GM19035 (cell line): ENCODE data around the gene CNNM2.
"Not testable (repeated sequence)": the region's sequence is repeated elsewhere in the genome, so short reads cannot be mapped to it uniquely, and the experiment has no call there.

ENCODE experiments used
- ATAC-seq: cut with Tn5 transposase; IDR thresholded peaks from one replicate; pipeline ENCODE4 v1.9.1; 2021; ENCODE audit not compliant: unreplicated experiment

The CNNM2 gene

DNA sequence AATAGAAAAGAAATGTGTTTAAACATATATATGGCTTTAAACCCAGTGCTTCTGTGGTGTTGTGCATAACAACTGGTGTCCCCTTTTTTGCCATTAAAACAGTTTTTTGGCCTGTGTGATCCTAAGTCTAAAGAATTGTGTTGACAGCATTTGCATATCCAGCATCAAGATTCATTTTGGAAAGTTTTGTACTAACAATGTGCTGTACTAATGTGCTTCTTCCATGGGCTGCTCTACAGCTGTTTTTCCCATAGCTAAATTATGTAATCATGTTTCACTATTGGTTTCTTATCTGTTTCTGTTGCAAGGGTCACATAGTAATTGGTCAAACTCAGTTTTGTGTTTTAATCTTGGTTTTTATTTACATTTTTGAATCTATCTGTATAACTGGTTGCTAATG, 5.5 kb downstream of the CNNM2 start:
- no peak for ATAC-seq

DNA sequence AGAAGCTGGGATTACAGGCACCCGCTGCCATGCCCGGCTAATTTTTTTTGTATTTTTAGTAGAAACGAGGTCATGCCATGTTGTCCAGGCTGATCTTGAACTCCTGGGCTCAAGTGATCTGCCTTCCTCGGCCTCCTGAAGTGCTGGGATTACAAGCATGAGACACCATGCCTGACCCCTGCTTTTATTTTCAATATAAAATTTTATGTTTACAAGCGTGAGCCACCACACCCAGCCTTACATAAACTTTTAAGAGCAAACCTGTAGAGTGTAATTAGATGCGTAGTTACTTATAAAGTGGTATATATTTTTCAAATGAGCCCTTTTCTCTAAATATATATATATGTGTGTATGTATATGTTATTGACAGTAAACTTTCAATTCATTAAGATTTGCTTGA, 8.7 kb downstream of the CNNM2 start:
- no peak for ATAC-seq

- no peak for ATAC-seq
Observed at GRCh38 chr10:102927311-102928010, 9.4 kb downstream of the CNNM2 start.

GRCh38 chr10:102928442-102928841, 10.3 kb downstream of the CNNM2 start:
- ATAC-seq = not testable (repeated sequence)

DNA sequence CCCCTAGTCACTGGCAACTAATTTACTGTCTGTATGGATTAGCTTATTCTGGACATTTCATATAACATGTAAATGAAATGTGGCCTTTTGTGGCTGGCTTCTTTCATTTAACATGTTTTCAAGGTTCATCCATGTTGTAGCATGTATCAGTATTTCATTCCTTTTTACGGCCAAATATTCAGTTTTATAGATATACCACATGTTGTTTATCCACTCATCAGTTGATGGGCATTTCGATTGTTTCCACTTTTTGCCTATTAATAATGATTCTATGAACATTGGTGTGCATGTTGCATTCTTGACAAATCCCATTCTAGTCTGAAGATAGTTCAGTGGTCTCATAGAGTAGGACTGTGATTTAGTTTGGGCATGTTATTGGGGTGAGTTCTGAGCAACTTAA, 12.6 kb downstream of the CNNM2 start:
- no peak for ATAC-seq

GRCh38 chr10:102931643-102932042, 13.5 kb downstream of the CNNM2 start:
- no peak for ATAC-seq

DNA sequence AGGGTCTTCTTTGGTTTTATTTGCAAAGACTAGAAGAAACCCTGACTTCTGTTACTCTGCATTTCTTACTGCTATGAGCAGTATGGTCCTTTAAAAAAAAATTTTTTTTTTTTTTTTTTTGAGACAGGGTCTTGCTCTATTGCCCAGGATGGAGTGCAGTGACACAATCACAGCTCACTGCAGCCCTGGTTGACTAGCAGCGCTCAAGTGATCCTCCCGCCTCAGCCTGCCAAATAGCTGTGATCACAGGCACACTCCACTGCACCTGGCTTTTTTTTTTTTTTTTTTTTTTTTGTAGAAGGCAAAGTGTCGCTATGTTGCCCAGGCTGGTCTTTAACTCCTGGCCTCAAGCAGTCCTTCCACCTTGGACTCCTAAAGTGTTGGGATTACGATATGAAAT, 17.4 kb downstream of the CNNM2 start:
- no peak for ATAC-seq

GRCh38 chr10:102935939-102936605, 18.0 kb downstream of the CNNM2 start:
- no peak for ATAC-seq

- ATAC-seq = no peak
Observed at GRCh38 chr10:102941401-102941800, 23.3 kb downstream of the CNNM2 start.

- ATAC-seq = no peak
Observed at GRCh38 chr10:102945449-102945848, 27.4 kb downstream of the CNNM2 start.

GRCh38 chr10:102945962-102946361, 27.9 kb downstream of the CNNM2 start:
- ATAC-seq = no peak

- no peak for ATAC-seq
Observed at GRCh38 chr10:102946992-102947391, 28.9 kb downstream of the CNNM2 start.

DNA sequence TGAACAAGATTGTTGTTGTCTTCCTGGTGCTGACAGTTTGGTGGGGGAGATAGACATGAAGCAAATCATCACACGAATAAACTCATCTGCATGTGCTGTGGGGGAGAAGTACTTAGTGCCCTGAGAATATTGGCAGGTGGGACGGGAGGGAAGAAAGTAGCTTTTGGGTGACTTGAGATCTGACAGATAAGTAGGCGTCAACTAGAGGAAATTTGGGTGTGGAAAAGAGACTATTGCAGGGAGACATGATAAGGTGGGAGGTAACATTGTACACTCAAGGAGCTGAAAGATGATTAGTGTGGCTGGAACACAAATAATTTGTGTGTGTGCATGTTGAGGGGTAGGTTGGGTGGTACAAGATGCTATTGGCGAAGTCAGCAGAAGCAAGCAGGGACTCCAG, 30.1 kb downstream of the CNNM2 start:
- ATAC-seq = no peak

GRCh38 chr10:102948786-102949185, 30.7 kb downstream of the CNNM2 start:
- no peak for ATAC-seq

GRCh38 chr10:102949916-102950315, 31.8 kb downstream of the CNNM2 start:
- no peak for ATAC-seq

GRCh38 chr10:102951316-102951715, 33.2 kb downstream of the CNNM2 start:
- no peak for ATAC-seq

DNA sequence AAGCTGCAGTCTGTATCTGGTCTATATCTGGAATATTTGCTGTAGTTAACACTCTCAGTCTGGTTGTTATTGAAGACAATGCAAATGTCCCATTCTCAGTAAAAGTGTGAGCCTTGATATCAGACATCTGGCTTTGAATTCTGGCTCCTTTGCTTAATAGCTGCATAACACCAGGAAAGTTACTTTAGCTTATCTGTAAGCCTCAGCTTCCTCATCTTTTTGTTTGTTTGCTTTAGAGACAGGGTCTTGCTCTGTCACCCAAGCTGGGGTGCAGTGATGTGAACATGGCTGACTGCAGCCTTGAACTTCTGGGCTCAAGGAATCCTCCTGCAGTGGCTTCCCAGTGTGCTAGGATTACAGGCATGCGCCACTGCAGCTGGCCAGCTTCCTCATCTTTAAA, 41.3 kb downstream of the CNNM2 start:
- ATAC-seq = no peak

- no peak for ATAC-seq
Observed at GRCh38 chr10:102960157-102960556, 42.1 kb downstream of the CNNM2 start.

DNA sequence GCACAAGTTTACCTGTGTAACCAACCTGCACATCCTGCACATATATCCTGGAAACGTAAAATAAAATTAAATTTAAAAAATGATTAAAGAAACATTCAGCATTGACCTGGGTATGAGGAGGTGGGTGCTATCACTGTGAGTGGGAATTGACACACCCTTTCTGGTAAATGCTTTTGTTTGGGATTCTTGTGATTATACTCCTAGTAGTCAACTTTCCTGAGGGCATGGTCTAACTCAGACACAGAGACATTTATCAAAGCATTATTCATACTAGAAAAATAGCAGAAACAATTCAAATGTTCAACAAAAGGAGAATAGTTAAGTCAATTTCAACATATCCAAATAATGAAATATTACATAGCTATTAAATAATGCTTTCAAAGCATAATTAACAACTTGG, 44.2 kb downstream of the CNNM2 start:
- ATAC-seq = no peak

DNA sequence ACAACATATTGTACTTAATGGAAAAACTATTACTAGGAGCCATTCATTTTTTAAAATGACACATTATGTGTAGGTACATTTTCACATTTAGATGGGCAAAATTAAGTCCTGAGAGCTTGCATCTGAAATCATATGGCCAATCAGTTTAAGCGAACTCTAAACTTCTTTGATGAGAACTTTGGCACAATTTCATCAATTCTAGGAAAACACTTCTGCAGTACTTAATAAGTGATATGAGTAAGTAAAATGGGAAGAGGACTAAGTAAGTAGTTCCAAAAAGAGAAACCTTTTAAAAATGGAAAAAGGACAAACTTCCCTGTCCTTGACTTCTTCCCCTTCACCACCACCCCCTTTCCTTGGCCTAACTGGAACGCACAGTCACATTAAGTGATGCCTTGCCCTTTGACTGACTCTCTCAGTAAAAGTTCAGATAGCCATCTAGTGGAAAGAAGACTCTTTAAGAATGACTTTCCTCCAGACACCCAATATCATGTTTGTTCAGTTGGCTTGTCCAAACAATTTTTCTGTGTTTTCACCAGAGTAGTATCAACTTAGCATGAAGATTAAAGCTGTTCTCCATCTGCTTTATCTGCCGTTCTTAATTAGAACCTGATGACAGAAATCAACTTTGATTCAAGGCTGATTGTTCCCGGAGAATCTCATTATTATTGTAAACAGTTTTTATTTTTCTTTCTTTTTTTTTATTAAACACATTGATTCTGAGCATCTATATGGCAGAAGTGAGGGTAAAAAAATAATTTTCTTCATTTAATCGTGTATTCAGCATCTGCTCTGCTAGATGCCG, 45.1 kb downstream of the CNNM2 start:
- no peak for ATAC-seq

DNA sequence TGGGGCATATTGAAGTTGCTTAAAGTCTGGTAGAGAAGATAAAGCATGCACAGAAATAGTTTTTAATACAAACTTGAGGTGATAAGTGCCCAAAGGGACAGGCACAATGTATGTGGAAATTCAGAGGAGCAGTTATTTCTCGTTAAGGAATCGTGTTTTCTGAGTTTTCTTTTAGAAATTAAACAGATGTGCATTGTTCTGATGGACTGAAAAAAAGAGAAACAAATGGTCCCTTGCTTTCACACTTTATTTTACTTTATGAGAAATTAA, 45.6 kb downstream of the CNNM2 start:
- ATAC-seq = no peak

- ATAC-seq = not testable (repeated sequence)
Observed at GRCh38 chr10:102964064-102964463, 46.0 kb downstream of the CNNM2 start.
